GM21367 (cell line): Measurements from ENCODE around the gene CCDC85C.
A peak's percentile ranks its signal among the peaks of the same experiment; 100 is the strongest.

Experiments used
- ATAC-seq: cut with Tn5 transposase; IDR thresholded peaks from one replicate; pipeline ENCODE4 v1.9.1; 2021; ENCODE audit not compliant: unreplicated experiment

The CCDC85C gene

DNA sequence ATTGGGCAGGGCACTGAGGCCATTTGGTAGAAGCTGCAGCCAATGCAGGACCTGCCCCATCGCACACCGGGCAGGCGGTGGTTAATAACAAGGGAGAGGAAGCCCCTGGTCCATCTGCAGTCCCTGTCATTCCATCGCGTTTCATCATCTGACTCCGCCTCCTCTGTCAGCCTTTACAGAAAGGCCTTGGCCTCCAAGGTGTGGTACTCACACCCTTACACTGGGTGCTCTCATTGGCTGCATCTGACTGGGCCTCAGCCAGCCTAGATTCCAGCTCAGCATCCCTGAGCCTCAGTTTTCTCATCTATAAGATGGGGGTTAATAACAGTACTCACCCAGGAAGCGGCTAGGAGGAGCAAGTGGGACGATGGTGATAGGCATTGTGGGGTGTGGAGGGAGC, 26.2 kb upstream of the CCDC85C start:
- ATAC-seq: no peak

DNA sequence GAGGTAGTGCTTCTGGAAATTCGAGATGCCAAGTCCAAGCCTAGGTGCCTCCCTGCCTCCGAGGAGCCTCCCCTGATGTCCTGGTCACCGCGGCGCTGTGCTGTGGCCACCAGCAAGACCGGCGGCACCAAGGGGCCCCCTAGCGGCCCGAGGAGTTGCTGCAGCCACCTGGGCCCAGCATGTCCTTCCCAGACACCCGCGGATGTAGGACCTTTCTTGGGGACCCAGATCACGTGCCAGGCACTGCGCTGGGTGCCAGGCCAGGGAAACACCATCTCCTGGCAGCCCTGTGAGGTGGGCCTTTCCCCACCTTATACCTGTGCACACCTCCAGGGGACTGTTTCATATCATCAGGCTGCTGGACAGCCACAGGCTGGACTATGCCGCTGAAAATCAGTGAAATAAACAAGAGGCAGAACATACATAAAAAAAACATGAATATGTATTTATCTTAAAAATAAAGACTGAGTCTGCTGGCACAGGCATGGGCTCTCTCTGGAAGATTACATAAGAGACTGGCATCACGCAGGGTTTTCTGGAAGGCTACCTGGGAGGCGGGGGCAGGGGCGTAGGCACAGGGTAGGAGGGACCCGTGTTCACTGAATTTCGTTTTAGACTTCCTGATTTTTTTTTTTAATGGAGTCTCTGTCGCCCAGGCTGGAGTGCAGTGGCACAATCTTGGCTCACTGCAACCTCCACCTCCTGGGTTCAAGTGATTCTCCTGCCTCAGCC, 25.0 kb upstream of the CCDC85C start:
- peak; percentile 59 for ATAC-seq

GRCh38 chr14:99627510-99628381, 23.7 kb upstream of the CCDC85C start:
- ATAC-seq: no peak

DNA sequence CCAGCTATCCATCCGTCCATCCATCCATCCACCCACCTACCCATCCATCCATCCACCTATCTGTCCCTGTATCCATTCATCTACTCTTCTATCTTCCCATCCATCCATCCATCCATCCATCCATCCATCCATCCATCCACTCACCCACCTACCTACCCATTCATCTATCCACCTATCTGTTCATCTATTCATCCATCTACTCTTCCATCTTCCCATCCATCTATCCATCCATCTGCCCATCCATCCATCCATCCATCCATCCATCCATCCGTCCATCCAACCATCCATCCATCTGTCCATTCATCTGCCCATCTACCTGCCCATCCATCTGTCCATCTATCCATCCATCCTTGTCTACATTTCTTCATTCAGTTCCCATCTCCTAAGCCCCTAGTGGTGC, 23.1 kb upstream of the CCDC85C start:
- ATAC-seq: no peak

DNA sequence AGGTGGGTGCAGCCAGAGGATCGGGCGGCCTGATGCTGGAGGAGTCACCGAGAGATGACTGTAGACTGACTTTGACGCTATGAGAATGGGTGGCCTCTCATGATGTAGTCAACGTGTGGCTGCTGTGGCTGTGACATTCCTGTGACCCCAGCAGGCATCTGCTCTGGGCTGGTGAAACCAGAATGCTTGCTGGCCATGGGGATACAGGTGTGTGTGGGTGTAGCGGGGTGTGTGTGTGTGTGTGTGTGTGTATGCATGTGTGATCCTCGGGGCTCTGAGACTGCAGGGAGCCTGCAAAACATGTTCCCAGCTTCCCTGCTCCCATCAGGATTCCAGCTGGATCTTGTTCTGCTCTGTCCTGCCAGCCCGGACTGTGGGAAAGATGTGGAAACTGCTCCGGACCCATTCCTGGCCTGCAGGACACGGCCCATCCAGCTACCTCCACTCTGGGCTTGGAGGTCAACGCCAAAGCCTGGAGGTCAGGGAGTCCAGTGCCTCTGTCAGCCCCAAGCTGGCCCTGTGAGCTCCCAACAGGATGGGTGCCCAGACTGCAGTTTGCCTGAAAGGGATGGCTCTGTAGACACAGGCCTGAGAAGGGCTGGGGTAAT, 22.1 kb upstream of the CCDC85C start:
- ATAC-seq: no peak

GRCh38 chr14:99625476-99625875, 21.5 kb upstream of the CCDC85C start:
- ATAC-seq: no peak

DNA sequence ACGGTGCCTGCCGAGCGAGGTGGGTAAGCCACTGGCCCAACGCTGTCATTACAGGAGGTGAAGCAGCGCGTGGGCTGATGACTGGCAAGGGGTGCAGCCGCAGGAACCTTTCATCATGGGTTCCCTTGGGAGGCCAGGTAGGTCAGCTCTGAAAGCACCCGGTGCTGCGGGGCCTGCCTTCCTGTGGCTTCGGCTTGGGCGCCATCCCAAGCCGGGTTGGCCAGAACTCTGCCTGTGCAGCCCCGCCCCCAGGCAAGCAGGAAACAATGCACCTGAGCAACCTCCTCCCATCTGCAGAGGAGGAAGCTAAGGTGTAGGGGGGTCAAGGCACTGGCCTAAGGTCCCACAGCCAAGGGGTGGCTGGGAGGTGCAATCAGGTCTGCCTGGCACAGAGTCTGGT, 21.0 kb upstream of the CCDC85C start:
- no peak for ATAC-seq

DNA sequence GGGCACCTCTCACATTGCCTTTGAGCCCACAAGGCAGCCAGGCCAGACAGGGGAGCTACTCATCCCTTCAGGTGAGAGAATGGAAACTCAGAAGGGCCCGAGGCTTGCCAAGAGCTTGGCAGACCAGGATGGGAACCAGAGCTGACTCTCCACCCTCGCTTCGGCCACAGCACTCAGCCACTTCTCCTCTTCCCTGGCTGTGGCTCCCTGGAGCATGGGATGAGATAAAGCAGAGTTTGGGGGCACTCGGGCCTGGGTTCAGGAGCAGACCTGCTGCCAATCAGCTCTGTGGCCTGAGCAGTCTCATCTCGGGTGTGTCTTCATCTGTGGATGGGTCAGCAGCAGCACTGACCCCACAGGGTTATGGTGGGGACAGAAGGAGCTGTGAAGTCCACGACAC, 20.0 kb upstream of the CCDC85C start:
- no peak for ATAC-seq

DNA sequence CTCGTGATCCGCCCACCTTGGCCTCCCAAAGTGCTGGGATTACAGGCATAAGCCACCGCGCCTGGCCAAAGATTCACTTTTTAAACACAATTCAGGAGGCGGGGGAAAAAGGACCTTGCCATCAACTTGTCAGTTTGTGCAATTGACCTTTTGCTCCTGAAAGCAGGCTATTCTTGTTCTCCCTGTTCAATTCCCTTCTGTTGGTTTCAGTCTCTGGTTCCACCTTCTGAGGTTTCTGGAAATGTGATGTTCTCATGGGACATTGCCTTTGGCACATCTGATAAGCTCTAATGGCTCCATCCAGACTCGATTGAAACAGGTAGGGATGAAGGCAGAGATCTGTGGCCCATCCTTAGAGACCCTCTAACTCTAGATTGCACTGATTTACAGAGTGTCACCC, 17.9 kb upstream of the CCDC85C start:
- ATAC-seq: no peak

DNA sequence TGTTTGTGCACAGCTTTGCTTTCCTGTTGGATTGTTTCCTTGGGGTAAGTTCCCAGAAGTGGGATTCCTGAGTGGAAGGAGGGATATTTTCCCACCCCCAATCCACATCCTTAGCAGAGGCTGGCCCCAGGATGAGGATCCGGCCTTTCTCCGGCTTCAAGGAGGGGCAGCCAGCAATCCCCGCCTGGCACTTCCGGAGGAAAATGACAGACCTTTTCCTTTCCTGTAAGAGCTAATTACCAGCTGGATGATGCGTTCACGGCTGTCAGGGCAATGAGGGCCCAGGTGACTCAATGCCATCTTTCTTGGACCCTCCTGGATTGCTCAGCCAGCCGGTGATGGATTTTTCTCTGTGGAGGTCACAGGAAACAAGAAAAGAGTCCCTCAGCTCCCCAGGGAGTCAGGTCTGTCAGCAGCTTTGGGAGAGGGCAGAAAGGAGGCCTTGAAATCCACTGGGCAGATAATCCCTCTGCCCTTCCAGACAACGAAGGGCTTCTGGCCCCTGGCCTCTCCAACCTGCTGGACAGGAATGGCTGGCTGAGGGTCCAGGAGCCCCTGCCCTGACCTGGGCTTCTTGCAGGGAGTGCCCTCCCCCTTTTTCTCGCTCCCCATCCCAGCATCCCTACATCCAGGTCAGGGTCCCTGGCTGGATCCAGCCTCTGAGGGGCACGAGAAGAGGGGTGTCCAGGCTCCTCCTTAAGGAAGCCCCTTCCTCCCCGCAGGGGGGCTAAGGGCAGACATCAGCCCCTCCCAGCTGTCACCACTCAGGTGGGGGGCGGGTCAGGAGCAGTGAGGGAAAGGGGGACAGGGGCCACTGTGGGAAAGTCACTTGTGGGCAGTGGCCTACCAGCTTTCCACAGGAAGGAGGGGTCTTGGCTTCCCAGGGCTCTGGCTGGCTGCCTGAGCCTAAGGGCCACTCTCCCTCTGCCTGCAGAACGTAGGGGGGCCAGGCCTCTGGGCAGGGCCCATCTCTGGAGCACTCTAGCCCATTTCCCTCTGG, 16.1 kb upstream of the CCDC85C start:
- no peak for ATAC-seq

DNA sequence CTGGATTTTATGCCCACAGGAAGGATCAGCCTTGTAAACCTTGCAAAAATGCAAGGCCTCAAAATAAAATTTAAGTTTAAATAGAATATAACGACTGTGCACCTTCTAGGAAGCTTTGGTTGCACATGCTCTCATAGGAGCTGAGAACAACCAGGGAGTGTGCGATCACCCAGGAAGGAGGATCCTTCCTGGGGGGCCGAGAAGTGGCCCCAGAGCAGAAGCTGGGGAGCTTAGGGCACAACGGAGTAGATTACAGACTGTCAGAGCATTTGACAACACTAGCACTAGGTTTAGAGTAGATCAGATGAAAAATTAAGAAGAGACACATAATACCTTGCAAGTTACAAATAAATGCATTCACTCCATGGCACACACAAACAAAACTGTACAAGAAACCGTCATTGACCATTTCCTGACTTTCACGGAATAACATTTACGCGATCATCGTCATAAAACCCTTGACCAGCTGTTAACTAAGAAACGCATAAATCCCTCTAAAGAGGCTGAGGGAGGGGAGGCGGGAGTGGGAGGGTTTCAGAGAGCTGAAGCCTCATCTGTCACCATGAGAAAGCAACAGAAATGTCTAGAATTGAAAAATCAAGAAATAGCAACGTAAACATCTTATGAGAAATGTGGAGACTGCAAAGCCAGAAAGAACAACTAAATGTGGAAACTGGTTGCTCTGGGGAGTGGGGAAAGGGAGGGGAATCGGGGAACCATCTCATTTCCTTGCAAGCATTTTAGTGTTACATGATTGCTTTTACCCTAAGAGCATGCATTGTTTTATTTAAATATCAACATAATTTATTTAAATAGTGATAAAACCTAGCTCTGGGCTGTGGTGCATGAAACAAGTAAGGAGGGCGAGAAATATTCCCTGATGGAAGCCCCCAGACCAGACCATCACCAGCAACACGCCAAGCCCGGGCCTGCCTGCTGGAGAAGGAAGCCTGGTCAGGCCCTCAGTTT, 13.1 kb upstream of the CCDC85C start:
- ATAC-seq: no peak

- no peak for ATAC-seq
Measured at GRCh38 chr14:99615497-99616157, 11.6 kb upstream of the CCDC85C start.

GRCh38 chr14:99612738-99613330, 8.8 kb upstream of the CCDC85C start:
- ATAC-seq: no peak

DNA sequence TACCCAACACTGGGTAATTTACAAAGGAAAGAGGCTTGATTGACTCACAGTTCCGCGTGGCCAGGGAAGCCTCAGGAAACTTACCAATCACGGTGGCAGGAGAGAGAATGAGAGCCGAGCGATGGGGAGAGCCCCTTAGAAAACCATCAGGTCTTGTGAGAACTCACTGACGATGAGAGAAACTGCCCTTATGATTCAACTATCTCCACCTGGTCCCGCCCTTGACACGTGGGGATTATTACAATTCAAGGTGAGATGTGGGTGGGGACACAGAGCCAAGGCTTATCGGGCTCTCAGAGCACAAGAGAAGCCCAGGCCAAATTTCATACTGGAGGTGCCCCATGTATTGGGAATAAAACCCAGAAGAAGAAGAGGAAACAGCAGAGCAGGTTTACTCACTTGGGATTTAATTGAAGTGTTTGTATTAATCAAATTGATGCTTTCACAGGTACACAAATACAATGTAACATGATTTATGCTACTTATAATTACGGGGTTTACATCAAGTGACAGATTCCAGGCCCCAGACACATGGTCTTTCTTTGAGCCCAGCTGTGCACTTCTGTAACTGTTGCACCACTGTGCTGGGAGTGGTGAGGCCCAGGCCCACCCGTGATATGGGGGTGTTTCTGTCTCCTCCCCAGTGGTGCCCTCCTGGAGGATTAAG, 8.2 kb upstream of the CCDC85C start:
- ATAC-seq: no peak

GRCh38 chr14:99611646-99612045, 7.6 kb upstream of the CCDC85C start:
- ATAC-seq: no peak

DNA sequence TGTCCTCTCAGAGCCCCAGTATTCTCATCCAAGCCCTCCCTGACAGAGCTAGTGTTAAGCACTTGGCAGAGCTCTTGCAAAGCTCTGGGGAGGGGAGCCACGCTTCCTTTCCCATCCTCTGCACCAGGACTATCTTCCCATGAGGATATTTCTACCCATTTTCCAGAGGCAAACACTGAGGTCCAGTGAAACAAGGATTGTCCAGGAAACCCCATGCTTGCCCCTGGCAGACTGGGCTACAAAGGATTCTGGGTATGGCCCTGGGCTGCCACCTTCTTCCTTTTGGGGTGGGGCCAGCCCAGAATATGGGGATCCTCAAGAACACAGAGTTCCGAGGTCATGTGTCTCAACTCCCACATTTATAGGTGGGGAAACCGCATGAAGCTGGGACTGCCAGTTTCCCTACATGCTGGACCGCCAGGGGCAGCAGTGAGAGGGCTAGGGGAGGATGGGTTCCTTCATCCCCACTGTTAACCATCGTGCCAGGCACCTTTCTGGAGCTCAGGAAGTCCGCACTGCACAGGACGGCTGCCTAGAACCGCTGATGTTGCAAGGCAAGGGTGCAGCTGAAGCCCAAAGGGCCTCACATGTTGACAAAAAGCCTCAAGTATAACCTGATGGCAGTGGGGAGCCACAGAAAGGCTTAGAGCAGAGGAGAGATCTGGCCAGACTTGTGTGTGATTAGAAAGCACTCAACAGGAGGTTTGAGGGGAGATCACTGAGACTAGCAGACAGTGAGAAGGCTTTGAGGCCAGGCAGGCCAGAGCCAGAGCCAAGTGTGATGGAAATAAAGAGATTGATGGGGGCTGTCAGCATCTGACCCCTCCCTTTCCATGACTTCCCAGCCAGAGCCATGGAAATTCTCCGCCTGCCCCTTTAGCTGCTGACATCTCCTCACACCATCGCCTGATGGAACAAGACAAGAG, 5.5 kb upstream of the CCDC85C start:
- ATAC-seq: no peak

DNA sequence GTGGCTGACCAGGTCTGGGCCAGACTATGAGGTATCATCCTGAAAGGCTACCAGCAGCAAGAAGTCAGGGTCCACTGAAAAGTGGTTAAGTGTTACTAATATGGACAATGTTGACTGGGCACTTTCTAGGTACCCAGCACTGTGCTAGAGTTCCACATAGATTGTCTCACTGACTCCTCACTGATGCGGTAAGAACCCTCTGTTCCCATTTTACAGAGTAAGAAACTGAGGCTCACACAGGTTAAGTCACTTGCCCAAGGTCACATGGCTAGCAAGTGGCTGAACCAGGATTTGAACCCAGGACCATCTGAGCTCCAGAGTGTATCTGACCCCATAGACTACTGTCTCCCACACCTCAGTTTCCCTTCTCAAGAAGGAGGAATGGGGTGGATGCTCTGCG, 4.6 kb upstream of the CCDC85C start:
- no peak for ATAC-seq
